Kidney epithelial cell (primary cell): ENCODE measurements around the gene GGT5. TPM values are rescaled to one million over a fixed set of nuclear protein-coding genes. Genes with fewer than 3 reads are reported as not detected.

Source experiments
- DNase-seq: peaks from one replicate; pipeline ENCODE4 v3.0.0-alpha.2; 2010; ENCODE audit warnings: low read depth
- H3K27me3 ChIP-seq: 2 replicates; pipeline ENCODE4 v1.6.0; 2011; ENCODE audit warnings: low read length; ENCODE audit not compliant: control insufficient read depth, insufficient read depth
- H3K36me3 ChIP-seq: 2 replicates; pipeline ENCODE4 v1.5.1; 2011; ENCODE audit warnings: low read length; ENCODE audit not compliant: control insufficient read depth, insufficient read depth
- H3K4me3 ChIP-seq: 2 replicates; pipeline ENCODE4 v1.5.1; 2011; ENCODE audit warnings: low read depth, mild to moderate bottlenecking, control low read depth, low read length
- CTCF ChIP-seq: IDR thresholded peaks from 2 replicates; pipeline ENCODE4 v1.5.1; 2011; ENCODE audit warnings: mild to moderate bottlenecking, moderate library complexity, low read length, control low read depth, inconsistent platforms; ENCODE audit not compliant: insufficient read depth, poor library complexity, severe bottlenecking
- total RNA-seq: library from RNA; depleted of rRNA; stranded (reverse); fragments of >200 nt; gene quantifications from 2 replicates; pipeline ENCODE4 v1.2.3, GENCODE V29; 2015

Gene GGT5
- total RNA-seq, 1 donor from 2014 or later: 5.9 TPM

DNA sequence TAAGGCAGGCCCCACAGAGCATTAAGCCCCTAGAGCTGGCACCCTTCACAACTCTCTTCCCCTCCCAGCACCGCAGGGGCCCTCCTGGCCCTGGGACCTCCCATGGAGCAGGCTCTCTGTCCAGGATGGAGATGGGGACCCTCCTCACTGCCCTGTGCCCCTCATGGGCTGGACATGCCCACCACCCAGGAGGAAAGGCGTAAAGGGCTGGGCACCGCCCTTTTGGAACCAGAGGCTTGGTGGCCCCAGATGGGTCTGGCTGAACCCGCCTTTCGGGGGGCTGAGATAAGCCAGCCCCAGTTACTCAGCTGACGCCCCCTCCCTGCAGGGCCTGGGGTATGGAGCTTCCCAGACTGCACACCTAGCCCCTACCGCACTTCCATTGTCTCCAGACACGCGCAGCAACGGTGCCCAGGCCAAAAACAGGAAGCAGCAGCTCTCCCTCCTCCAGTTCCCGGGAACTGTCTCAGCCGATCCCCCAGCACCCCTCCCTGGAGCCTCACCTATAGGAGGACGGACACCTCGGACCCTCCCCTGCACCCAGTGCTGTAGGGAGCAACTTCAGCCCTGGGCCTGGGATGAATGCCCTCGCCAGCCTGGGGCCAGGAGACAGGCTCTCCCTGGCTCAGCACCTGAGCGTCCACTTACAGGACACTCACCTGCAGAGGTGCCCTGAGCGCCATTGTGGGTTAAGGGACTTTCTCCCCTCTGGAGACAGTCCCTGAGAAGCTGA lies 65.2 kb downstream of the GGT5 start:
- Histone ChIP-seq H3K27me3 (no peaks in the 10 kb centered on the region), H3K4me3 (no peak overlapping the region), H3K36me3 (no peaks in the 10 kb centered on the region)
- no peak for DNase-seq
- TF ChIP-seq CTCF: no peak

DNA sequence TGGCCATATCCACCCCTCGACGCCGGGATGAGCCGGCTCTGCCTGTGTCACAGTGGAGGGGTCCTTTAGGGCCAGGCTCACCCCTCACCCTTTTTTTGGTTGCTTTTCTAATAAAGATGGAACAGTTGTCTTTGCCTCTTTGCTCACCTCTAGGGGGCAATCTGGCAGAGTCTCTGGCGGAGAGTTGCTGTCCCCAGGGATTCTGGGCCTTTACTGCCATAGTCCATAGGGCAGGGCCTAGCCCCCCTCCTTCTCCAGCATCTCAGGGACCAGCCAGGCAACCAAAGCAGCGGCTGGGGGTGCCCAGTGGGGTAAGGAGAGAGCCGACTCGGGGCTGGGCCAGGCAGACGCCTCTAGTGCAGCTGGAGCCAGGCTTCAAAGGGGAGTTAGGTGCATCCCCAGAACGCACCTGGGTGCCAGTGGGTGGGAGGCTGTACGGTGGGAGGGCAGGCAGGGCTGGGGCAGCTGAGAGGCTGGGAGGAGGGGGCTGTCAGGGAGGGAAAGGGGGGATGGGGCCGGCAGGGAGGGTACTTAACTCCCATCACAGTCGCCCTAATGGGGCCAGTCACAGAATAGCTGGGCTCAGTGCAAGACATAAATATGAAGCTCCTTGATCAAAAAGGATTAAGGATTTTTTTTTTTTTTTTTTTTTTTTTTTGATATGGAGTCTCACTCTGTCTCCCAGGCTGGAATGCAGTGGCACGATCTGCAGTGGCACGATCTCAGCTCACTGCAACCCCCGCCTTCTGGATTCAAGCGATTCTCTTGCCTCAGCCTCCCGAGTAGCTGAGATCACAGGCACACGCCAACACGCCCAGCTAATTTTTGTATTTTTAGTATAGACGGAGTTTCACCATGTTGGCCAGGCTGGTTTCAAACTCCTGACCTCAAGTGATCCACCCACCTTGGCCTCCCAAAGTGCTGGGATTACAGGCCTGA lies 66.1 kb downstream of the GGT5 start:
- no peak for DNase-seq
- Histone ChIP-seq H3K4me3 (no peak overlapping the region), H3K36me3 (no peaks in the 10 kb centered on the region), H3K27me3 (no peaks in the 10 kb centered on the region)
- peak; percentile 33 for TF ChIP-seq CTCF

DNA sequence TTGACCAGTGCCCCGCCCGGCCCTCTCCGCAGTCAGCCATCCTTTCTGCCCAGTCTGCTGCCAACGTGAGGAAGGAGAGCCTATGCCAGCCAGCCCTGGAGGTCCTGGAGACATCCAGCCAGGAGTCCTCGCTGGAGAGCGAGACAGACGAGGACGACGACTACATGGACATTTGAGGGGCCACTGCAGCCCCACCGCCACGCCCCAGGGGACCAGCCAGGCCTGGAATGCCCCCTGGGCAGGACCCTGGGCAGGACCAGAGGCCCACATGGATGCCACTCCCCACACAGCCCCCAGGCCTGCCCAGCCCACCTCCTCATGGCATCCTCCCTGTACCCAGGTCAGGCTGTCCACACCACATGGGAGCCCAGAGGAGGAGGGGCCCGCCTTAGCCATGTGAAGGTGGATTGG lies 66.9 kb downstream of the GGT5 start:
- Histone ChIP-seq H3K27me3 (no peaks in the 10 kb centered on the region), H3K36me3 (no peaks in the 10 kb centered on the region), H3K4me3 (no peak overlapping the region)
- TF ChIP-seq CTCF: no peak
- DNase-seq: no peak

DNA sequence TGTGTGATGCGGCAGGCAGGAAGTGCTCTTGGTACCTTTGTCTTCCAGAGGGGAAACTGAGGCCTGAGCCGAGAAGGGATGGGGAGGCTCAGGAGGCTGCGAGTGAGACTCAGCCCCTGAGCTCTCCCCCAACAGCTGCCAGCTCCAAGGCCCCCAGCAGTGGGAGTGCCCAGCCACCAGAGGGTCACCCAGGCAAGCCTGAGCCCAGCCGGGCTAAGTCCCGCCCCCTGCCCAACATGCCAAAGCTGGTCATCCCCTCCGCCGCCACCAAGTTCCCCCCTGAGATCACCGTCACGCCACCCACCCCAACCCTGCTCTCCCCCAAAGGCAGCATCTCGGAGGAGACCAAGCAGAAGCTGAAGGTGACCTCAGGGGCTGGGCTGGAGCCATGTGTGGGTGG lies 67.4 kb downstream of the GGT5 start:
- DNase-seq: no peak

DNA sequence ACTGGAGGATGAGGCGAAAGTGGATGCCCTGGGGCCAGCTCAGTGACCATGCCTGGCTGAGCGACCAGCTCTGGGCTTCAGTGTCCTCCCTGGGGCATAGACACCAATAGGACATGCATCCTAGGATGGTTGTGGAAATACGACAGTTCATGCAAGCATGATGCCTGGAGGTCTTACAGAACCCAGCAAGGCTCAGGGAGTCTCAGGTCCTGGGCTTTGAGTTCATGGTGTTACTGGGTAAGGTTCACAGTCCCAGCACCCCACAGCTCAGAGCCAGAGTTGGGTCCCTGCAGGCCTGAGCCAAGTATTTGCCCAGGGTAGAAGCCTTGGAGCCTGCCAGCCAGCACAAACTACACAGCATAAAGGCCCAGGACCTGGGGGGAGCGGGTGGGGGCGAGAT lies 67.8 kb downstream of the GGT5 start:
- Histone ChIP-seq H3K27me3 (no peaks in the 10 kb centered on the region), H3K36me3 (no peaks in the 10 kb centered on the region), H3K4me3 (no peak overlapping the region)
- no peak for DNase-seq
- TF ChIP-seq CTCF: no peak

More for the DNA sequence above, 67.4 kb downstream of the GGT5 start:
- H3K4me3 ChIP-seq: no peak overlapping the region
- no peaks in the 10 kb centered on the region for H3K27me3 ChIP-seq
- TF ChIP-seq CTCF: no peak
- no peaks in the 10 kb centered on the region for H3K36me3 ChIP-seq
